NCI-H2171 (cell line): ENCODE data around the gene FGF12.
"Not testable (repeated sequence)": the region's sequence is repeated elsewhere in the genome, so short reads cannot be mapped to it uniquely, and the experiment has no call there.

ENCODE experiments used
- DNase-seq: peaks from one replicate; lab custom pipeline; 2025; lab: John Stamatoyannopoulos, UW

Gene FGF12

GRCh38 chr3:192577811-192578210, 149.5 kb downstream of the FGF12 start:
- no peak for DNase-seq

- DNase-seq = peak; percentile 54
Observed at GRCh38 chr3:192577271-192577670, 150.1 kb downstream of the FGF12 start.

GRCh38 chr3:192576704-192577103, 150.6 kb downstream of the FGF12 start:
- DNase-seq = not testable (repeated sequence)

- DNase-seq = no peak
Observed at GRCh38 chr3:192575879-192576506, 151.3 kb downstream of the FGF12 start.

GRCh38 chr3:192573240-192573639, 154.1 kb downstream of the FGF12 start:
- no peak for DNase-seq

GRCh38 chr3:192570821-192571791, 156.2 kb downstream of the FGF12 start:
- DNase-seq = peak; percentile 74

- no peak for DNase-seq
Observed at GRCh38 chr3:192570315-192570714, 157.0 kb downstream of the FGF12 start.

GRCh38 chr3:192566706-192567290, 160.5 kb downstream of the FGF12 start:
- peak; percentile 56 for DNase-seq

GRCh38 chr3:192564611-192565010, 162.7 kb downstream of the FGF12 start:
- DNase-seq = no peak

GRCh38 chr3:192563417-192563816, 163.9 kb downstream of the FGF12 start:
- no peak for DNase-seq

- DNase-seq = no peak
Observed at GRCh38 chr3:192553707-192554106, 173.6 kb downstream of the FGF12 start.

GRCh38 chr3:192550356-192550755, 177.0 kb downstream of the FGF12 start:
- DNase-seq = no peak

- no peak for DNase-seq
Observed at GRCh38 chr3:192545333-192545732, 182.0 kb downstream of the FGF12 start.

- DNase-seq = no peak
Observed at GRCh38 chr3:192543163-192543562, 184.2 kb downstream of the FGF12 start.

GRCh38 chr3:192516820-192517219, 210.5 kb downstream of the FGF12 start:
- no peak for DNase-seq

GRCh38 chr3:192515664-192516045, 211.7 kb downstream of the FGF12 start:
- peak; percentile 20 for DNase-seq

GRCh38 chr3:192514754-192515663, 212.3 kb downstream of the FGF12 start:
- peak; percentile 60 for DNase-seq

GRCh38 chr3:192514081-192514753, 213.1 kb downstream of the FGF12 start:
- DNase-seq = peak; percentile 45

- DNase-seq = no peak
Observed at GRCh38 chr3:192505731-192506130, 221.6 kb downstream of the FGF12 start.

- no peak for DNase-seq
Observed at GRCh38 chr3:192501401-192501800, 225.9 kb downstream of the FGF12 start.

GRCh38 chr3:192496905-192497587, 230.3 kb downstream of the FGF12 start:
- no peak for DNase-seq
